PFSK-1 (cell line): Measurements from ENCODE around the gene GNAI1.

ENCODE experiments used
- FOXP2 ChIP-seq: optimal IDR thresholded peaks from 2 replicates; pipeline ENCODE3; 2011; ENCODE audit warnings: borderline replicate concordance, control low read depth, inconsistent platforms; ENCODE audit not compliant: insufficient read depth; ENCODE audit errors: extremely low read length, extremely low read depth
- POLR2AphosphoS5 ChIP-seq: IDR thresholded peaks from 2 replicates; pipeline ENCODE4 v1.6.1; 2012; ENCODE audit warnings: low read depth, mild to moderate bottlenecking, control low read depth, low read length, moderate library complexity
- SIN3A ChIP-seq: IDR thresholded peaks from 2 replicates; pipeline ENCODE4 v1.6.1; 2012; ENCODE audit warnings: mild to moderate bottlenecking, low read length, moderate library complexity, borderline replicate concordance; ENCODE audit not compliant: insufficient read depth
- TAF1 ChIP-seq: IDR thresholded peaks from 2 replicates; pipeline ENCODE4 v1.6.1; 2012; ENCODE audit warnings: low read length, control low read depth, borderline replicate concordance; ENCODE audit not compliant: insufficient read depth
- TF ChIP-seq, protein P1 (sequence below), 2 experiments: IDR thresholded peaks; 2 replicates each; pipeline versions ENCODE4 v1.6.1 to v1.8.0; 2011 to 2012; ENCODE audit warnings: low read depth in 2 of 2, low read length in 2 of 2, control low read depth in 1 of 2, inconsistent platforms in 1 of 2, mild to moderate bottlenecking in 1 of 2, moderate library complexity in 1 of 2; ENCODE audit not compliant: insufficient read depth in 1 of 2

GNAI1 gene

DNA sequence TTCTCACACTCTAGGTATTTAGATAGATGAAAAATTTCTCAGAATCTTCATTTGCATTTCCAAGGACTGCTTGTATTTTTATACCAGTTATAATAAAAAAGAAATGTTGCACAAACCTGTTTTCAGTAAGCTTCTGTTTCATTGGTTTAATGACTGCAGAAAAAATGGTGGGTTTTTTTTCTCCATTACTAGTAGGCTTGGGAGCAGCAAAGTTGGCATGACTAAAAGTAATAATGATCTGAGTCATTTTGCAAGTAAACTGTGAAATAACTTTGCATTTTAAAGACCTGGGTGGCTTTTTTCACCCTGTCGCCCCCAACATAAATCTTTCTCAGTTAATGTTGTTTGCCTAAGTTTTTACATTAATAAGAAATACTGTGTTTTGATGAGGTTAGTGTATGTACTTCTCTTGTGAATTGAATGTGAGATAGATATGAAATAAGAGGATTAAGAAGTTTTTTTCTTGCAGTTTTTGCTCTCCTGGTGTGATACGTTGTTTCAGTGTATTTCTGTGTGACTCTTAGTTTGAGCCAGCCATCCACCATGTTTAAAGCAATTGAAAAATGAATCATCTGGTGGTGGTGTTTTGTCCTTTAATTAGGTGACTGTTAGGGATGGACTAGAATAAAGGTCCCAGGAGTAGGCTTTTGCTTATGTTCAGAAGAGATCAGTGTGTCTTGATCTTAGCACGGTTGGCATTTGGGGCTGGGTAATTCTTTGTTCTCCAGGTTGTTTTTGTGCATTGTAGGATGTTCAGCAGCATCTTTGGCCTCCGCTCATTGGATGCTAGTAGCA lies 1.8 kb downstream of the GNAI1 start:
- no peak for TF ChIP-seq SIN3A
- no peak for TF ChIP-seq FOXP2
- TF ChIP-seq POLR2AphosphoS5 = no peak
- TF ChIP-seq TAF1 = no peak
- TF ChIP-seq, protein P1, sequence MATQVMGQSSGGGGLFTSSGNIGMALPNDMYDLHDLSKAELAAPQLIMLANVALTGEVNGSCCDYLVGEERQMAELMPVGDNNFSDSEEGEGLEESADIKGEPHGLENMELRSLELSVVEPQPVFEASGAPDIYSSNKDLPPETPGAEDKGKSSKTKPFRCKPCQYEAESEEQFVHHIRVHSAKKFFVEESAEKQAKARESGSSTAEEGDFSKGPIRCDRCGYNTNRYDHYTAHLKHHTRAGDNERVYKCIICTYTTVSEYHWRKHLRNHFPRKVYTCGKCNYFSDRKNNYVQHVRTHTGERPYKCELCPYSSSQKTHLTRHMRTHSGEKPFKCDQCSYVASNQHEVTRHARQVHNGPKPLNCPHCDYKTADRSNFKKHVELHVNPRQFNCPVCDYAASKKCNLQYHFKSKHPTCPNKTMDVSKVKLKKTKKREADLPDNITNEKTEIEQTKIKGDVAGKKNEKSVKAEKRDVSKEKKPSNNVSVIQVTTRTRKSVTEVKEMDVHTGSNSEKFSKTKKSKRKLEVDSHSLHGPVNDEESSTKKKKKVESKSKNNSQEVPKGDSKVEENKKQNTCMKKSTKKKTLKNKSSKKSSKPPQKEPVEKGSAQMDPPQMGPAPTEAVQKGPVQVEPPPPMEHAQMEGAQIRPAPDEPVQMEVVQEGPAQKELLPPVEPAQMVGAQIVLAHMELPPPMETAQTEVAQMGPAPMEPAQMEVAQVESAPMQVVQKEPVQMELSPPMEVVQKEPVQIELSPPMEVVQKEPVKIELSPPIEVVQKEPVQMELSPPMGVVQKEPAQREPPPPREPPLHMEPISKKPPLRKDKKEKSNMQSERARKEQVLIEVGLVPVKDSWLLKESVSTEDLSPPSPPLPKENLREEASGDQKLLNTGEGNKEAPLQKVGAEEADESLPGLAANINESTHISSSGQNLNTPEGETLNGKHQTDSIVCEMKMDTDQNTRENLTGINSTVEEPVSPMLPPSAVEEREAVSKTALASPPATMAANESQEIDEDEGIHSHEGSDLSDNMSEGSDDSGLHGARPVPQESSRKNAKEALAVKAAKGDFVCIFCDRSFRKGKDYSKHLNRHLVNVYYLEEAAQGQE (IDR thresholded peaks at IDR 0.05; ENCODE audit: insufficient read depth in 1 of 2, low read depth in 2 of 2, low read length in 2 of 2) = no peak

DNA sequence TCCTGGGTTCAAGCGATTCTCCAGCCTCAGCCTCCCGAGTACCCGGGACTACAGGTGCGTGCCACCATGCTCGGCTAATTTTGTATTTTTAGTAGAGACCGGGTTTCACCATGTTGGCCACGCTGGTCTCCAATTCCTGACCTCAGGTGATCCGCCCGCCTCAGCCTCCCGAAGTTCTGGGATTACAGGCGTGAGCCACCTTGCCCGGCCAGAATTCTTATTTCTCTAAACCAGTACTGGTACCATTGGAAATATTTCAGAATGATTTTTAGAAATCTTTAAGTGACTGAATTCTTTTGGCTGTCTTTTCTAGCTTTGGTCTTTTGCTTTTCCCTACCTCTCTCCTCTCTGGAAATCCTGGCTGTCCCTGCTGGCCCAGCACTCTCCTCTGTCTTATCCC lies 2.8 kb downstream of the GNAI1 start:
- TF ChIP-seq TAF1 (no peak), FOXP2 (no peak), POLR2AphosphoS5 (no peak), SIN3A (no peak)
- TF ChIP-seq, protein P1 (IDR thresholded peaks at IDR 0.05; ENCODE audit: insufficient read depth in 1 of 2, low read depth in 2 of 2, low read length in 2 of 2) = no peak

DNA sequence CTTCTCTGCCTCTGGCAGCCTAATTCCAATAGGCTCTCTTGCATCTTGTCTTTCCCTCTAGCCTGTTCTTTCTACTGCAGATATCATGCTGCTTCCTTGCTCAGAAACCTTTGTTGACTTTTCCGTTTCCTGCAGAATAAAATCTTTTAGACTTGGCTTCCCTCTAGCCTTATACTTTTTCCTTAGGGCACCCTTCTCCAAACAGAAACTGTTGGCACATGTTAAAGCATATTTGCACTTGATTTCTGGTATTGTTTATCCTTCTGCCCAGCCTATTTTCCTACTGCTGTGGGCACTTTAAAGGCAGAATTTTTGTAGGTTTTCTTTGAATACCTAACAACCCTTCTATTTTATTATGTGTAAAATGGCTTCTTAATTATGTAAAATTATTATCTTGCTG lies 4.6 kb downstream of the GNAI1 start:
- TF ChIP-seq, protein P1 (IDR thresholded peaks at IDR 0.05; ENCODE audit: insufficient read depth in 1 of 2, low read depth in 2 of 2, low read length in 2 of 2) = no peak
- no peak for TF ChIP-seq TAF1
- no peak for TF ChIP-seq FOXP2
- no peak for TF ChIP-seq POLR2AphosphoS5
- TF ChIP-seq SIN3A = no peak

DNA sequence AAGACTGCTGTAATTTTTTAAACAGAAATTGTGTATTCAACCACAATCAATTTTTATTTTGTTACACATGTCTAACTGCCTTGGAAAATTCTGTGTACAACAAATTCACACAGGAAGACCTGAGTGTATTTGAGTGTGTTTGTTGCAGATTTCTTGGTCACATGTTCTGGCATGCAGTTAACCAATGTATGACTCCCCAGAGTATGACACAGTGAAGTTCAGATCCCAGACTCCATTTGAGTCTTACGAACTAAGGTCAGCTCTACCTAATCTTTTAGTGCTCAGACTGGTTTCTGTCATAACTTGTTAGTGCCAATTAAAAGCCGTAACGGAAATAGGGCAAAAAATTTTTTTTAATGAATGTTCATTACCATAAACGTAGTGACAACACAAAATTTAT lies 5.8 kb downstream of the GNAI1 start:
- no peak for TF ChIP-seq FOXP2
- TF ChIP-seq POLR2AphosphoS5 = no peak
- TF ChIP-seq SIN3A = no peak
- TF ChIP-seq, protein P1 (IDR thresholded peaks at IDR 0.05; ENCODE audit: insufficient read depth in 1 of 2, low read depth in 2 of 2, low read length in 2 of 2) = no peak
- no peak for TF ChIP-seq TAF1

DNA sequence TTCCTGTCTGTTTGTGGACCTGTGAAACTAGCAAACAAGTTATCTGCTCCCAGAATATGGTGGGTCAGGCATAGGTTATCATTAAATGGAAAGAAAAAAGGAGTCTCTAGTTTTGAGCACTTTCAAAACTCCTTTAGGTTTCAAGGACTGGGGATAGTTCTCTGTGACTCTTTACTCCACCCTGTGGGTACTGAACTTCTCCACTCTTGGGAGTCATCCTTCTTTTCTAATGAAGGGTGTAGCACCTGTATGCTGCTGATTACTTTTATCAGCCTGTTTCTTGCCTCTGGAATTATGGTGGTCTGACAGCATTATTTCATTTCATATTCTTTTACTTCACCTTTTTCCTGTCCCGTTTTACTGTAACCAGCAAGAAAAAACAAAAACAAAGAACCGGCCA lies 6.7 kb downstream of the GNAI1 start:
- TF ChIP-seq SIN3A = no peak
- TF ChIP-seq TAF1 = no peak
- TF ChIP-seq FOXP2 = no peak
- TF ChIP-seq, protein P1 (IDR thresholded peaks at IDR 0.05; ENCODE audit: insufficient read depth in 1 of 2, low read depth in 2 of 2, low read length in 2 of 2) = no peak
- no peak for TF ChIP-seq POLR2AphosphoS5
